ENCODE measurements around the gene RSF1. TPM values are rescaled to one million over a fixed set of nuclear protein-coding genes. Genes with fewer than 3 reads are reported as not detected.

The RSF1 gene
- total RNA-seq, 1 donor from 2014 or later: 97.6 TPM

DNA sequence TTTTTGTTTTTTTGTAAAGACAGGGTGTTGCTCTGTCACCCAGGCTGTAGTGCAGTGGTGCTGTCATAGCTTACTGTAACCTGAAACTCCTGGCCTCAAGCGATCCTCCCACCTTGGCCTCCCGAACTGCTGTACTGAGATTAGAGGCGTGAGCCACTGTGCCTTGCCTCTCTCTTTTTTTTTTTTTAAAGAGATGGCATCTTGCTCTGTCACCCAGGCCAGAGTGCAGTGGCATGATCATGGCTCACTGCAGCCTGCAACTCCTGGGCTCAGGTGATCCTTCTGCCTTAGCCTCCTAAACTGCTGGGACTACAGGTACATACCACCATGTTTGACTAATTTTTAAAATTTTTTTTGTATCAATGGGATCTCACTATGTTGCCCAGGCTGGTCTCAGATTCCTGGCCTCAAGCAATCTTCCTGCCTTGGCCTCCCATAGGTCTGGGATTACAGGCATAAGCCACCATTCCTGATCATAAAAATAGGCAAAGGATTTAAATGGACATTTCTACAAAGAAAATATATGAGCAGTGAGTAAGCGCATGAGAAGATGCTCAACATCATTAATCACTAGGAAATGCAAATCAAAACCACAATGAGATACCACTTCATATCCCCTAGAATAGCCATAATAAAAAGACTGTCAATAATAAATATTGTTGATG lies 165.6 kb downstream of the RSF1 start:
- H3K36me3 Mint-ChIP-seq (ENCODE audit: unreplicated experiment): no peaks in the 10 kb centered on the region
- TF ChIP-seq CTCF (IDR thresholded peaks at IDR 0.05; ENCODE audit: partially characterized antibody, unreplicated experiment): no peak
- no peak overlapping the region for H3K27ac Mint-ChIP-seq (ENCODE audit: unreplicated experiment)
- no peaks in the 10 kb centered on the region for H3K4me1 Mint-ChIP-seq (ENCODE audit: low read depth, unreplicated experiment)
- H3K4me3 Mint-ChIP-seq (ENCODE audit: unreplicated experiment): no peak overlapping the region
- H3K27me3 Mint-ChIP-seq (ENCODE audit: unreplicated experiment): no peaks in the 10 kb centered on the region
- H3K9me3 Mint-ChIP-seq (ENCODE audit: unreplicated experiment): no peaks in the 10 kb centered on the region
- no peak for DNase-seq

DNA sequence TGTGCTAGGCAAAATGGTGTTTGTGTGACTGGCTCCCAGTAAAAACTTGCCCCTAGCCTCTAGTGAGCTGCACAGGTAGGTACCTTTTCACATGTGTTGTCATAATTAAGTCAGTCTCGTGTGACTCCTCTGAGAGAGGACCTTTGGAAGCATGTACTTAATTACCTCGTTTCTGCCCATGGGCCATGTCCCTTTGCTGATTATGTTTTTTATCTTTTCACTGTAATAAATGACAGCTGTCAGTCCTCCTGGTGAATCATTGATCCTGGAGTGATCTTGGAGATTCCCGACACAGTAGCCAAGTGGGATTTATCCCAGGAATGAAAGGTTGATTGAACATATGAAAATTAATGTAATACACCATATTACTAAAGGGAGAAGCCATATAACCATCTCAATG lies 170.4 kb downstream of the RSF1 start:
- H3K4me1 Mint-ChIP-seq (ENCODE audit: low read depth, unreplicated experiment): no peaks in the 10 kb centered on the region
- no peak overlapping the region for H3K27ac Mint-ChIP-seq (ENCODE audit: unreplicated experiment)
- no peaks in the 10 kb centered on the region for H3K27me3 Mint-ChIP-seq (ENCODE audit: unreplicated experiment)
- no peak overlapping the region for H3K4me3 Mint-ChIP-seq (ENCODE audit: unreplicated experiment)
- TF ChIP-seq CTCF (IDR thresholded peaks at IDR 0.05; ENCODE audit: partially characterized antibody, unreplicated experiment): no peak
- no peaks in the 10 kb centered on the region for H3K36me3 Mint-ChIP-seq (ENCODE audit: unreplicated experiment)
- no peak for DNase-seq
- H3K9me3 Mint-ChIP-seq (ENCODE audit: unreplicated experiment): no peaks in the 10 kb centered on the region

DNA sequence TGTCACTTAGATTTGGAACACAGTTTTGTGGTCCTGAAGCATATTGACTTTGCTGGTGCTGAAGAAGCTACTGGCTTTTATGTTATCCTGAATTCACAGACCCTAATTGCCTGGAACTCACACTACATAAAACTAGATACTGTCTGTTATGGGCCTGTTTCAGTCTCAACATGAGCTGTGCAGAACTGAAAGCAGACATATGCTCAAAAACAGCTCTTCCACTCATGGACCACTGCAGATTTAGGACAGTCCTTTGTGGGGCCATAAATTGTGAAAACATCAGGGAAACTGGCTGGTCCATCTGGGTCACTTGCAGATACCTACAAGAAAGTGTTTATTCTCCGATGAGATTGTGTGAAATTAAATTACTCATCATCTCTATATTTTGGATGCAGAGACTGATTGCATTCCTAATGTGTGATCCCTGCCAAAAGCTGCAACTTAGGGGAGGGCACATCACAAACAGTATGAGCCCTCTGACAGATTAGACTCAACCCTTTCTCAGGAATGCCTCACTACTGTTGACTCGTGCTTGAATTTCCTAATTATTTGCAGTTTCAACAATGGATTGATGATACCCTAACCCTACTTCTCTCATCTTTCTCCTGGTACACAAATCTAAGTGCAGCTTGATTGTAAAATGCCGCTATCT lies 172.7 kb downstream of the RSF1 start:
- no peaks in the 10 kb centered on the region for H3K4me1 Mint-ChIP-seq (ENCODE audit: low read depth, unreplicated experiment)
- no peak for DNase-seq
- H3K27me3 Mint-ChIP-seq (ENCODE audit: unreplicated experiment): no peaks in the 10 kb centered on the region
- no peak overlapping the region for H3K27ac Mint-ChIP-seq (ENCODE audit: unreplicated experiment)
- no peaks in the 10 kb centered on the region for H3K36me3 Mint-ChIP-seq (ENCODE audit: unreplicated experiment)
- H3K9me3 Mint-ChIP-seq (ENCODE audit: unreplicated experiment): no peaks in the 10 kb centered on the region
- no peak overlapping the region for H3K4me3 Mint-ChIP-seq (ENCODE audit: unreplicated experiment)
- no peak for TF ChIP-seq CTCF (IDR thresholded peaks at IDR 0.05; ENCODE audit: partially characterized antibody, unreplicated experiment)

GRCh38 chr11:77644887-77645286 lies 175.6 kb downstream of the RSF1 start:
- no peak for DNase-seq
- H3K36me3 Mint-ChIP-seq (ENCODE audit: unreplicated experiment): no peaks in the 10 kb centered on the region
- TF ChIP-seq CTCF (IDR thresholded peaks at IDR 0.05; ENCODE audit: partially characterized antibody, unreplicated experiment): no peak
- no peaks in the 10 kb centered on the region for H3K4me1 Mint-ChIP-seq (ENCODE audit: low read depth, unreplicated experiment)
- H3K27ac Mint-ChIP-seq (ENCODE audit: unreplicated experiment): no peak overlapping the region
- H3K9me3 Mint-ChIP-seq (ENCODE audit: unreplicated experiment): no peaks in the 10 kb centered on the region
- no peak overlapping the region for H3K4me3 Mint-ChIP-seq (ENCODE audit: unreplicated experiment)
- H3K27me3 Mint-ChIP-seq (ENCODE audit: unreplicated experiment): no peaks in the 10 kb centered on the region

- Mint-ChIP-seq H3K27ac (ENCODE audit: unreplicated experiment) (no peak overlapping the region), H3K4me3 (ENCODE audit: unreplicated experiment) (no peak overlapping the region), H3K36me3 (ENCODE audit: unreplicated experiment) (no peaks in the 10 kb centered on the region), H3K27me3 (ENCODE audit: unreplicated experiment) (peaks cover 2% of the 10 kb centered on the region), H3K4me1 (ENCODE audit: low read depth, unreplicated experiment) (peaks cover 3% of the 10 kb centered on the region), H3K9me3 (ENCODE audit: unreplicated experiment) (peaks cover 3% of the 10 kb centered on the region)
- DNase-seq: no peak
- no peak for TF ChIP-seq CTCF (IDR thresholded peaks at IDR 0.05; ENCODE audit: partially characterized antibody, unreplicated experiment)
These were observed 178.3 kb downstream of the RSF1 start for GRCh38 chr11:77642228-77642627.

Data from glutamatergic neuron (in vitro differentiated cells).